ENCODE data around the gene GPR157.

GPR157 gene

GRCh38 chr1:9106286-9106685 lies 22.6 kb downstream of the GPR157 start:
- ATAC-seq (ENCODE audit: low read depth), result no peak
- Histone ChIP-seq H3K4me1 (ENCODE audit: insufficient read depth, poor library complexity, severe bottlenecking) (peaks cover 7% of the 10 kb centered on the region), H3K27me3 (ENCODE audit: insufficient read depth, poor library complexity, severe bottlenecking) (no peaks in the 10 kb centered on the region), H3K9me3 (ENCODE audit: severe bottlenecking) (no peaks in the 10 kb centered on the region), H3K4me3 (ENCODE audit: severe bottlenecking) (no peak overlapping the region), H3K36me3 (ENCODE audit: low read depth) (peaks cover 24% of the 10 kb centered on the region), H3K27ac (ENCODE audit: poor library complexity, severe bottlenecking) (no peak overlapping the region)
- TF ChIP-seq CTCF (IDR thresholded peaks at IDR 0.05; ENCODE audit: poor library complexity, severe bottlenecking), result no peak
- DNase-seq (ENCODE audit: low spot score), result no peak

- no peaks in the 10 kb centered on the region for H3K27me3 ChIP-seq (ENCODE audit: insufficient read depth, poor library complexity, severe bottlenecking)
- no peaks in the 10 kb centered on the region for H3K9me3 ChIP-seq (ENCODE audit: severe bottlenecking)
- no peak for DNase-seq (ENCODE audit: low spot score)
- peaks cover 23% of the 10 kb centered on the region for H3K36me3 ChIP-seq (ENCODE audit: low read depth)
- H3K4me1 ChIP-seq (ENCODE audit: insufficient read depth, poor library complexity, severe bottlenecking), result peaks cover 6% of the 10 kb centered on the region
- no peak overlapping the region for H3K27ac ChIP-seq (ENCODE audit: poor library complexity, severe bottlenecking)
- no peak for TF ChIP-seq CTCF (IDR thresholded peaks at IDR 0.05; ENCODE audit: poor library complexity, severe bottlenecking)
- no peak overlapping the region for H3K4me3 ChIP-seq (ENCODE audit: severe bottlenecking)
- no peak for ATAC-seq (ENCODE audit: low read depth)
Measured at GRCh38 chr1:9105336-9105867, 23.5 kb downstream of the GPR157 start.

DNA sequence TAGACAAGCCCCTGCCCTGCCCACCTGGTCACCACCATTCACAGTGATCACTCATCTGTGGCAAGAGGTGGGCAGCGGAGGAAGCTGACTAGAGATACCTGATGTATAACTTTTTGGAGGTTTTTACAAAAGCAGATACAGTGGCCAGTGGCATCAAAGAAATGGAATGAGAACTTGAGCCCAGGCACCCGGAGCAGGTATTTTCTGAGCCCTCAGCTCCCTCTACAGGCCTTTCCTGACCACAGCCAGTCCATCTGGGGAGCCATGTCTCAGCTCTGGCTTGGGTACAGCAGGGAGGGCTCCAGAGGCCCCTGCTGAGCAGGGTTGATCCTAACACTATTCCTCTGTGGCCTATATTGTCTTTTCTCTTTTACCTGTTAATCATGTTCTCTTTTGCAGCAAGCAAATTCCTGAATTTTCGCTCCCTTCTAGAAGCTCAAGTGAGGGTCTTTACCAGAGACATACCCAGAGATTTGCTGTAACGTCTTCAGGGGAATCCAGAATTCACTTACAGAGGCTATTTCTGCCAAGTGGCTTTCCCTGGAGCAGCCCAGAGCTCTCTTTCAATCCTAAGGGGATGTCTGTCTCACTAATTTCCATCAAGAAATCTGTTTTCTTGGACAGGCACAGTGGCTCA lies 27.3 kb downstream of the GPR157 start:
- H3K9me3 ChIP-seq (ENCODE audit: severe bottlenecking), result peaks cover 1% of the 10 kb centered on the region
- TF ChIP-seq CTCF (IDR thresholded peaks at IDR 0.05; ENCODE audit: poor library complexity, severe bottlenecking), result peak; percentile 67
- H3K36me3 ChIP-seq (ENCODE audit: low read depth), result peaks cover 12% of the 10 kb centered on the region; the same call in 1 of the 2 replicates
- no peaks in the 10 kb centered on the region for H3K27me3 ChIP-seq (ENCODE audit: insufficient read depth, poor library complexity, severe bottlenecking)
- no peaks in the 10 kb centered on the region for H3K4me1 ChIP-seq (ENCODE audit: insufficient read depth, poor library complexity, severe bottlenecking)
- ATAC-seq (ENCODE audit: low read depth), result peak; percentile 80
- no peak for DNase-seq (ENCODE audit: low spot score)
- no peak overlapping the region for H3K4me3 ChIP-seq (ENCODE audit: severe bottlenecking)
- no peak overlapping the region for H3K27ac ChIP-seq (ENCODE audit: poor library complexity, severe bottlenecking)

DNA sequence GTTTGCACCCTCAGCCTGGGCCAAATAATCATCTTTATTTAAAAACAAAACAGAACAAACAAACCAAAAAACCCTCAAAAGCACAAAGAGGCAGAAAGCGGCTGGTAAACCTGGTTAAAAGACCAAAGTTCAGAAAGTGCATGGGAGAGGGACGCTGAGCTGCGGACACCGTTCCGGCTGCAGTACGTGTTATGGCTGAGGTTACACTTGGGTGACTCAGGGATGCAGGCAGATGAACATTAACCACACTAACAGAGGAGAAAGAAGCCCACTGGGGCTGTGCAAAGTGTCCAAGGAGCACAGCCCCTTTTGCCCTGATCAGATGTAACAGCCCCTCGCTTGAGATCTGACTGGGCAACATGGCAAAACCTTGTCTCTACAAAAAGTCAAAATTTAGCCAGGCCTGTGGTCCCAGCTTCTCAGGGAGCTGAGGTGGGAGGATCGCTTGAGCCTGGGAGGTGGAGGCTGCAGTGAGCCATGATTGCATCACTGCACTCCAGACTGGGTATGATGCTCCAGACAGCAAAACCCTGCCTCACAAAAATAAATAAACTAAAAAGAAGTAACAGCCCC lies 28.3 kb downstream of the GPR157 start:
- no peak for ATAC-seq (ENCODE audit: low read depth)
- TF ChIP-seq CTCF (IDR thresholded peaks at IDR 0.05; ENCODE audit: poor library complexity, severe bottlenecking), result no peak
- Histone ChIP-seq H3K9me3 (ENCODE audit: severe bottlenecking) (peaks cover 5% of the 10 kb centered on the region), H3K27ac (ENCODE audit: poor library complexity, severe bottlenecking) (no peak overlapping the region), H3K36me3 (ENCODE audit: low read depth) (peaks cover 12% of the 10 kb centered on the region; the same call in 1 of the 2 replicates), H3K4me1 (ENCODE audit: insufficient read depth, poor library complexity, severe bottlenecking) (no peaks in the 10 kb centered on the region), H3K4me3 (ENCODE audit: severe bottlenecking) (no peak overlapping the region), H3K27me3 (ENCODE audit: insufficient read depth, poor library complexity, severe bottlenecking) (no peaks in the 10 kb centered on the region)
- DNase-seq (ENCODE audit: low spot score), result no peak

DNA sequence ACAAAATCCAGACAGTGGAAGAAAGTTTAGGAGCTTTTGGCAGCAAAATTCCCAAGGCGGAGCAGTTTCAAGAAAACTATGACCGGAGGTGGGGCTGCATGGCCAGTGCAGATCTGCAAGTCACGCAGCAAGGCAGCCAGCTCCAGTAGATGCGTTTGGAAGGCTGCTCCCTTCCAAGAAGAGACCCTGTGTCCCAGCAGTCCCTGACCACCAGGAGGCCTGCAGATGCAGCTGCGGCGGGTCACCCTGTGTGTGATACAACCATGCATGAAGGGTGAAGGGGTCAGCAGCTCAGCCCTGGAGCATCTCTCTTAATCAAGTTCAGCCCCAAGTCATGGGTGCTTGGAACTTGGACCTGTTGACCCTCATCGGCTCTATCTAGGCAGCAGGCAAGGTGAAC lies 29.3 kb downstream of the GPR157 start:
- Histone ChIP-seq H3K27me3 (ENCODE audit: insufficient read depth, poor library complexity, severe bottlenecking) (no peaks in the 10 kb centered on the region), H3K27ac (ENCODE audit: poor library complexity, severe bottlenecking) (no peak overlapping the region), H3K9me3 (ENCODE audit: severe bottlenecking) (peaks cover 5% of the 10 kb centered on the region), H3K4me1 (ENCODE audit: insufficient read depth, poor library complexity, severe bottlenecking) (no peaks in the 10 kb centered on the region), H3K36me3 (ENCODE audit: low read depth) (peaks cover 12% of the 10 kb centered on the region; the same call in 1 of the 2 replicates), H3K4me3 (ENCODE audit: severe bottlenecking) (no peak overlapping the region)
- no peak for DNase-seq (ENCODE audit: low spot score)
- ATAC-seq (ENCODE audit: low read depth), result no peak
- no peak for TF ChIP-seq CTCF (IDR thresholded peaks at IDR 0.05; ENCODE audit: poor library complexity, severe bottlenecking)

Data from RWPE2 (cell line).